CD4-positive, alpha-beta T cell treated with Interleukin-17A for 1 hour (primary cell): ENCODE measurements around the gene CYP11A1.

Experiments used
- DNase-seq: peaks from one replicate; pipeline ENCODE4 v3.0.0-alpha.2; 2020

The CYP11A1 gene

DNA sequence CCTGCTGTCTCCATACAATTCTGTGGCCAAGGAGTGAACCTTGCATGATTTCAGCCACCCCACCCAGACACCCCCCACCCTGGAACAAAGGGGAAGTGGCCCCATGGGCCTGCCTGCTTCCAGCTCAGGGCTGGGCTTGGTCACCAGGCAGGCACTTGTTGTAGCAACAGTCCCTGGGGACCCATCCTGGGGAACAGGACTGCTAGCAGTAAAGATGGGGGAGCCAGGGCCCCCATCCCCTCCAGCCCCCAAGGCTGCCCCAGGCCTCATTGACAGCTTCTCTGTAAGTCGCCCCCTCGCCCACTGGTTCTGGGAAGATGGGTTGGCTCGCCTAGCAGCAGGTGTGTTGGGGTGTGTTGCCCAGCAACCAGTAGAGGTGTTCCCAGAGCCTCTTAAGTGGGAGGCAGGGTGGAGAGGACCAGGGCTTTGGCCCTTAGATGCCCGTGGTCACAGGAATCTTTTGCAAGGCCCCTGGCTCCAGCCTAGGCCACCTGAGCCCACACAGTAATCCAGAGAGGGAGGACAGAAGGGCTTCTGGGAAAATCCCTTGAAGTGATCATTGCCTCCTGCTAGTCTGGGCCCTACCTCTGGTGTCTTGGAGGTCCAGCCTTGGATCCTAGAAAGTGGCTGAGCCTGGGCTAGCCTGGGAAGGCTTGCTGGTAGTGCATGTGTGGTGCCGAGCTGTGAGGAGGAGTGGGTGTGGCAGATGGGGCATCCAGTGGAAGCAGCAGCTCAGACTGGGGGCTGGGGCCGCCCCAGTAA, 48.9 kb downstream of the CYP11A1 start:
- DNase-seq = no peak

DNA sequence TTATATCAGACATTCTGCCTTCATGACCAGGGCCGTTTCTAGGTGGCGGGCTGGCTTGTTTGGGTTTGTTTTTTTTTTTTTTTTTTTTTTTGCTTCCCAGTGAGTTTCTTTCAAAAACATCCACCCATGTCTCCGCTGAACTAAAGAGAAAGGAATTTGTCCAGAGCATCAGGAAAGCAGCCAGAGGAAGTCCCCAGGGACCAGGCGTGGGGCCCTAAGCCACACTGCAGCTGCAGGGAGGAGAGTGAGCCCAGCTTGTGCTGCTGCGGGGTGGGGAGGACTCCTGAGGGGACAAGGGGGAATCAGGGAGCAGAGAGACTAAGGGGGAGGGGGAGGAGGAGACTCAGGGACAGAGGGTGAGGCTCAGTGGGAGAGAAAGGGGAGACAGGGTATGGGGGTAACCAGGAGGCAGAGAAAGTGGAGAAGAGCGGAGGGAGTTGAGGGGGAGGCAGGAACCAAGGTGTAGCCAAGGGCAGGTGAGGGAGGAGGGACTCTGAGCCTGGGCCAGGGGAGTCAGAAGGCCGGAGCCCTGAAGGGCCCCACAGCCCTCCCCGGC, 49.5 kb downstream of the CYP11A1 start:
- DNase-seq = no peak

DNA sequence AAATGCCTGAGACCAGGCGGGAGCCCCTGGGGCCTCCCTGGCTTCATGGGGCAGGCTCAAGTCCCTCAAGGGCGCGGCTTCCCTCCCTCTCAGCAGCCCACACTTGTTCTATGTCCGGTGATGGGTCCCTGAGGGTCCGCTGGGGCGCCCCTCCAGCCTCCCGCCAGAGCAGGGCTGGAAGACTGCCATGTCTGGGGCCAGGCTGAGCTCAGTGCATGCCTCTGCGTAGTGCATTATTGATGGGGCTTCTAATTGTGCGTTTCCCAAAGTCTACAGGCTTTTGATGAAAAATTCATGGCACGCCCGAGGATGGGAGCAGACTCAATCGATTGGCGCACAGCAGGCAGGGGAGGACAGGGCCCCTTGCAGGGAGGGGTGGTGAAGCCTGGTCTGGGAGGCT, 51.3 kb downstream of the CYP11A1 start:
- DNase-seq = no peak

DNA sequence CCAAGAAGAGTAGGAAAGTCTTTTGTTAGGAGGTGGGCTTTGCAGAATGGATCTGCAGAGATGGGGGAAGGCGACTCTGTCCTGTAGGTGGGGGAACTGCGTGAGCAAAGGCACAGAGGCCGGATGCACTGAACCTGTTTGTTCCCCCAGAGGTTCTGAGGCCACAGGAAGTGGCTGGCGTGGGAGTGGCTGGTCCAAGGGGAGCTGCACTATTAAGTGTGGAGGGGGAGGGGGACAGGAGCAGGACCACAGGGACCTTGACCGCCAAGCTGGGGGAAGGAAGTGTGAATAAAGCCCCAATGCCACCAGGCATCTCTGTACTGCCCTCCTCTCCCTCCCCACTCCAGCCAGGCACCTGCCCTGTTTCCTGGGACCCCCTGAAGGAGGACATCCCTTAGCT, 51.8 kb downstream of the CYP11A1 start:
- no peak for DNase-seq

DNA sequence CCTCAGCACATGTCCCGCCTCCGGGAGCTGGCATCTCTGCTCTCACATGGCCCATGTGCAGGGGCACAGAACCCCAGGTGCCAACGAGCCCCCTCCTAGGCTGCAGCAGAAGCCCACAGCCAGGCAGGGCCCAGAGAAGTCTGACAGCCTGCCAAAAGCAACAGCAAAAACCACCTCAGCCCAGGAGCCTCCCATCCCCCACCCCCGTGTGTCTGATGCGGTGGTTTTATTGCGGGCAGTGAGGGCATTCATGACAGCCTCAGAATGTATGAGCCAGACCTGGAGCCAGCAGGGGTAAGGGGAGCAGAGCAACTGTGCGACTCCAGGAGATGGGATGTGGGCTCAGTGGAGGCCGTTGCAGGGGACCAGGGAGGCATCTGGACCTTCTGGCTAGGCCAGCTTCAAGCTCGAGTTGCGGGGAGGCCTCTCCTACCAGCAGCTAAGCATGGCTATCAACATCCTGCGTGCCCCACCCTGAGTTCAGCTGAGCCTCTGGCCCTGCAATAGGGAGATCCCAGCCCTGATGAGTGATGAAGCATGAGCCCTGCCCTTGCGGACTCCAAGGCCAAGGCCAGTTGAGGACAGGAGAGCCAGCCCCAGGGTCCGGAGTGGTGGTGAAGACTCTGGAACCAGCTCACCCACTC, 52.5 kb downstream of the CYP11A1 start:
- peak; percentile 14 for DNase-seq

DNA sequence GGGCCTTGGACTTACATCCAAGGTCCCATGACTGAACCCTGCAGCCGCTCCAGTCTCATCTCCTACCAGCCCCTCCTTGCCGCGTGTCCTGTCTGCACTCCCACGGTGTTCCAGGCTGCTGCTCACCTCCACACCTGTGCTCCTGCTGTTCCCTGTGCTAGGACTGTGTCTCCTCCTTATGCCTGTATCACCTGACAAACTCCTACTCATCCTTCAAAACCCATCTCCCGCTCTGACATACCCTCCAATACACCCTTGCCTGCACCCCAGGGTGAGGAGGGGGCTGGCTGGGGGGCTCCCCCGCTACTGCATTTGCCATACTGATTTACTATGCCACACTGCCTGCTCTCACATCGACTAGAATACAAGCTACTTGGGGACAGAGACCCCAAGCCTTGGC, 53.6 kb downstream of the CYP11A1 start:
- no peak for DNase-seq

GRCh38 chr15:74312445-74313007, 54.9 kb downstream of the CYP11A1 start:
- no peak for DNase-seq

GRCh38 chr15:74311734-74312444, 55.6 kb downstream of the CYP11A1 start:
- no peak for DNase-seq

DNA sequence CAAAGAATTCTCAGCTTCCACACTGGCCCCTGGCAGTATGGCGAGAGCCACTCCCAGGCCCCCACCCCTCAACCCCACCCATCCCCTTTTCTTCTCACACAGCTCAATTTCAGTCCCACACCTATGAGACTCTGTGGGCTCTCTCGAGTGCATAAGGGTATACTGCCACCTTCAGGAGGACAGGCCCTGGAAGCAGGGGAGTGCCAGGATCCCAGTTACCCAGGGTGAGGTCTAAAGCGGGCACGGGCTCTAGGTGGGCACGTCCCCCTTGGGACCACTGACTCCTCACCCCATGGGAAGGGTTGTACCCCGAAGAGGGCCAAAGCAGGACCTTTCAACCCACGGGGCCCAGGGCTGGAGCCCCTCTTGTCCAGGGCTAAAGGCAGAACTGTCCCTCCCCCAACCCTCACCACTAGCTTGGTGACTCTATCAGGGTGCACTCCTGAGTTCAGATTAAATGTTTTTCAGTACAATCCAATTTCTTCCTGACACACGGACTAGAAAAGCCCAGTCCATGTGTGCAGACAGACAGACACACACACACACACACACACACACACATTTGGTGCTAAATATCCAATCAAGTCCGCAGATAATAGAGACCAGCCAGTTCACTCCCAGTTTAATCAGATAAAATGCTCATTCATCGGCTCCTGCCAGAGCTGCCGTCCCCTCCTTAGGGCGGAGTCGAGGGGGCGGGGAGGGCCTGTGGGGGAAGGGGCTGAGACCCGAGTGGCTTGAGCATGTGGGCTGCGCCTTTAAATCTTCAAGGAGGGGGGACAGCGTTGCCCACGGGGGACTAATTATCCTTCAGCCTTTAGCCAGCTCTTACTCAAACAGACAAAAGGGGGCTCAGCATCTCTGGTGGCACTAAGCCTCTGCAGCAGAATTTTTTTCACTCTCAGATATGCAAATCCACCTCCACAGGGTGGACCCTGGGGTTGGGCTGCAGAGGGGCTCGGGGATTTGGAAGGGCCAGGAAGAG, 59.3 kb downstream of the CYP11A1 start:
- peak; percentile 10 for DNase-seq

- DNase-seq = no peak
These were observed 60.6 kb downstream of the CYP11A1 start for GRCh38 chr15:74306781-74307217.

- DNase-seq = no peak
These were observed 61.8 kb downstream of the CYP11A1 start for GRCh38 chr15:74305687-74306086.

DNA sequence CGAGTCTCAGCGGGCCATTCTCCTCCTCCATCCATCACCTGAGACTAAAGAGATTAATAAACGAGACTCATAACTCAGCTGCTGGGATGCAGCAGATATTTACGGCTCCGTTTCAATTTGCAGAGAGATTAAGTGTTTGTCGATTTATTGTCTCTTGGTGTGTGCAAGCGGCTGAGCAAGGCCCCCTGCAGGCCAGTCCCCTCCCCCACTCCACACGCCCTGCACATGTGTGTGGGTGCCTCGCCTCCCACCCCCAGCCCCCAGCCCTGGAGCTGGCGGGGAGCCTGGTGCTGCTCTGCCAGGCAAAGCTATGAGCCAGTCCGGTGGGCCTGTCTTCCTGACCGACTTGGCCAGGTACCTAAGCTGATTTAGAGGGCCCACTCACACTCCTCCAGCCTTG, 63.0 kb downstream of the CYP11A1 start:
- DNase-seq = no peak

- DNase-seq = no peak
These were observed 63.6 kb downstream of the CYP11A1 start for GRCh38 chr15:74303741-74304309.

DNA sequence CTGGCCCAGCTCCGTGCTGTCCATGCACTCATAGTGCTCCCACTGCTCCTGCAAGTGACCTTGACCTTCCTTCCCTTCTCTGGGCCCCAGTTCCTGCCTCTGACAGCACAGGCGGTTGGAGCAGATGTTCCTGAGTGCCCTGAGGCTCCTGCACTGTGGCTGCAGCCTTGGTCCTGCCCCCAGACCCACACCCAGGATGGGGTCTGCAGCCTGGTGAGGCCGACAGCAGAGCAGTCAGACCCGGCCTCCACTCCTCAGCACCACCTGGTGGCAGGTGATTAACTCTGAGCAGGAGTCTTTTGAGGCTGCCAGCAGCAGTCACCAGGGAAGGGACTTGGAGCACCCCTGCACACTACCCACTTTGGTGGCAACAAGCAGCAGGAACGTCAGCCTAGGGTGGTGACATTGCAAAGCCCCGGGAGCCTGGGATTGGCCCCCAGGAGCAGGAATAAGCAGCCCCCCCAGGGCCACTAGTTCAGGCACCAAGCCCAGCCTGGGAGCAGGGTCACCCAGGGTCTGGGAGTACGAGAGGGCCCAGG, 64.6 kb downstream of the CYP11A1 start:
- peak; percentile 7 for DNase-seq

DNA sequence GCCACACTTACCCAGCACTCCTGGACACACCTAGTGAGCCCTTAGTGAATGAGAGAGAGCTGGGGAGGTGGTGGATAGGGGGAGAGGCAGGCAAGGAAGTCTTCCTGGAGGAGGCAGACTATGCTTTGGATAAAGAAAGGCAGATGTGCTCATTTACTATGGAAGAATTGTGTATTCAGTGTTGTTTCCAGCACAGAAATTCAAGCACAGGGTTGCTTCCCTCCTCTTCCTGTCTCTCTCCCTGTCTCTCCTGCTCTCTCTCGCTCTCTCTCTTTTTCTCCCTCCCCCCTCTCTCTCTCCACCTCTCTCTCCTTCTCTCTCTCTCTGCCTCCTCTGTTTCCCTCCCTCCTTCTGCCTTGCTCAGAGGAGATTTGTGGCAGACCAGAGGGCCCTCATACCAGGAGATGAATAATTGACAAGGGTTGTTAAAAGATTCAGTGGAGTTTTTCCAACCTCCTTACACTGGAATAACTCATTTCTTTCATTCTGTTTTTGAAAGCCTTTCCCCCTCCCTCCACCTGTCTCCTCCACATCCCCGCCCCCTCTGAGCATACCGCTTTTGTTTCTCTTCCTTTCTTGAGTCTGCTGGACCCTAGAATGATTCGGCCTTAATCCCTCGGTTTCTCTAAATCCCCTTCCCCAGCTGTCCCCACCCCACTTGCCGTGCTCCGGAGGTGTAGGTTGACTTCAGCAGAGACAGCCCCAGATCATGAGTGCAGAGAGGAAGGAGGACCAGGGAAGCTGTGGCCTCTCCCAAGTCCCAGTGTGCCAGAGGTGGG, 65.7 kb downstream of the CYP11A1 start:
- no peak for DNase-seq

DNA sequence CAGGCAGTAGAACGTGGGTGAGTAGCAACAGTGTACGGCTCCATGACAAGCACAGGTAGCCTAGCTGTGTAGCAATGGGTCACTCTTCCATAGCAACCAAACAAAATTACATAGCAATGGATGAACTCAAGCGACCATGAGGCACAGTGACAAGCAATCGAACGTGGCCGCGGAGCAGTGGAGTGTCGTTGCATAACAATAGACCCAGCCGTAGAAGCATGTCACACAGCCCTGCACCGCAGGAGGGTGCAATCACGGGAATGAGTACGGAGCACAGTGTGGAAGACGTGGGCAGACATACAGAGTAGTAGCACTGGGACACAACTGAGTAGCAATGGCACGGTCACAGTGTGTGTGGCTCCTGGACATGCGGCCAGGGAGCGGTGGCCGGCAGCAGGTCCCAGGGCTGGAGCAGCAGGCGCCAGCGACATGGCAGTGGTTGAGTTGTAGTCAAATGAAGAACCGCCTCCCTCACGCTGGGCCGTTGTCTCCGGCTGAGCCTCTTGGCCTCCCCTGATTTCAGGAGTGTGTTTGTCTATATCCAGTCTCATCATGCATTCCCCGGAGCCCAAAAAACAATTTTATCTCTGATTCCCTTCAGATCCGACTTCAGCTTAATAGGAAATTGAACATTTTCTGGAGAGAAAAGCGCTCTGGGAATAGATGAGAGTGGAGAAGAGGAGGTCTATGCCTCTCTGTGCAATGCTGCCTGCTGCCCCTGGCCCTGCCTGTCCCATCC, 67.2 kb downstream of the CYP11A1 start:
- no peak for DNase-seq

DNA sequence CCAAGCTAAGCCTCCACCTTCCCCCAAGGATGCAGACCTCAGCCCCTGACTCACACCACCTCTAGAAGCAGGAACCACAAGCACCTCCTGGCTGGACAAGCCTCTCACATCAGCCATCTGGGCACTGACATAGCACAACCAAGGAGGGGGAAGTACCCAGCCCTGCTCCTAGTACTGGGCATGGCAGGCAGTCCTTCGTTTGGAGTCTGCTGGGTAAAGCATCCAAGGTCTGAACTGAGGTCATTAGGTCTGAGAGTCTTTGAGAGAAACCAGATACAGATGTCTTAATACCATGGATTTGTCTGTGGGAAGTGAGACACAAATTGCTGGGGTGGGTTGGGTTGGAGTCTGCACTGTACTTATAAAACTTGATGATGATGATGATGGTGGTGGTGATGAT, 69.6 kb downstream of the CYP11A1 start:
- no peak for DNase-seq

DNA sequence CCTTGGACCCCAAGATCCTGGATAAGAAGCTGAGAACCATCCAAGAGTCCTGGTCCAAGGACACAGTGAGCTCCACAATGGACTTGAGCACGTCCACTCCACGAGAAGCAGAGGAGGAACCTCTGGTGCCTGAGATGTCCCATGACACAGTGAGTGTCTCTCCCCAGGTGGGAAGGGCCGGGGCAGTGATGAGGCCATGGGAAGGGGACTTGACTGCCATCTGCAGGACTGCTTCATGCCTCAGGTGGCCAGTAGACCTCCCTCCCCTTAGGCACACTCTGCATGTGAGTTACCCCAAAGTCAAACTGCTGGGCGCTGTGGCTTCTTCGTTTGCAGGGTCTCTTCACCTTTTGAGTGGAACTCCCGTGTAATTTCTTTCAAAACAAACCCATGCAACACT, 71.6 kb downstream of the CYP11A1 start:
- DNase-seq = no peak

DNA sequence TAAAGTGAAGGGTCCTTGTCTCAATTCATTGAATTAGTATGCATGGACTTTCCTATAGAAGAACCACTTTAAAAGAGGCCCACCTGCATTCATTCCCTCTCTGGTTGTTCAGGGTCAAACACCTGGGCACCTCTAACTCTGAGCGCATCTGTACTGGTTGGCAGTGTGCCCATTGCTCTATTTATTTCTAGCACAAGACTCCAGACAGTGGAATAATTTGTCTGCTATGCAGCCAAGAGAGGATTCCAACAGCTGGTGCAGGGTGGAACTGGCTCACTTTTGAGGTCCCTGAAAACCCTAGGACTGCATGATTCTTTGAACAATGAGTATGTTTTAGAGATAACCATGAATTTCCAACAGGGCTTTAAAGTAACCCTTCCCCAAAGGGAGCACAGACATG, 73.4 kb downstream of the CYP11A1 start:
- no peak for DNase-seq
